H1 (cell line): ENCODE measurements around the gene PDE1A. TPM values are rescaled to one million over a fixed set of nuclear protein-coding genes. Genes with fewer than 3 reads are reported as not detected.

Experiments
- CTCF ChIA-PET: fragments of 300-600 bp; sonication (Branson Sonifier 250); formaldehyde crosslinking; loops from one replicate; lab custom pipeline; 2021; ENCODE audit not compliant: partially characterized antibody; lab: Charles Lee
- POLR2A ChIA-PET: fragments of 300-600 bp; sonication (Branson Sonifier 250); formaldehyde crosslinking; loops from one replicate; lab custom pipeline; 2021; ENCODE audit warnings: inconsistent platforms; ENCODE audit not compliant: partially characterized antibody; lab: Charles Lee
- DNase-seq, 2 experiments: peaks; one replicate each; pipeline versions ENCODE4 v3.0.0 to v3.0.0-alpha.2; 2010 to 2022; ENCODE audit warnings: low spot score in 2 of 2, low read depth in 1 of 2, mixed read lengths in 1 of 2
- FAIRE-seq: peaks from 2 replicates; lab custom pipeline; 2011; peaks lifted over from hg19 to GRCh38; lab: Jason Lieb, UNC
- H2AFZ ChIP-seq: 2 replicates; pipeline ENCODE4 v1.8.1; 2012; ENCODE audit warnings: low read length, inconsistent platforms
- H2AK5ac ChIP-seq: 2 replicates; pipeline ENCODE4 v1.6.1; 2013; ENCODE audit warnings: low read depth, low read length
- H2BK120ac ChIP-seq: replicated peaks from 2 replicates; pipeline ENCODE3; 2013; ENCODE audit warnings: low read depth, low read length, inconsistent platforms
- H2BK12ac ChIP-seq: 2 replicates; pipeline ENCODE4 v1.6.1; 2013; ENCODE audit warnings: low read depth, low read length
- H2BK15ac ChIP-seq: 2 replicates; pipeline ENCODE4 v1.6.1; 2013; ENCODE audit warnings: low read length
- H2BK20ac ChIP-seq: 2 replicates; pipeline ENCODE4 v1.6.1; 2013; ENCODE audit warnings: low read length
- H2BK5ac ChIP-seq: 2 replicates; pipeline ENCODE4 v1.6.1; 2013; ENCODE audit warnings: low read depth, low read length
- H3K14ac ChIP-seq: 2 replicates; pipeline ENCODE4 v1.6.1; 2013; ENCODE audit warnings: inconsistent platforms; ENCODE audit not compliant: insufficient read length
- H3K18ac ChIP-seq: 2 replicates; pipeline ENCODE4 v1.6.1; 2013; ENCODE audit warnings: low read length; ENCODE audit errors: extremely low read depth
- H3K23ac ChIP-seq: 2 replicates; pipeline ENCODE4 v1.6.1; 2013; ENCODE audit warnings: inconsistent platforms; ENCODE audit not compliant: insufficient read length
- H3K23me2 ChIP-seq: 2 replicates; pipeline ENCODE4 v1.6.1; 2013; ENCODE audit warnings: low read depth, low read length
- H3K27ac ChIP-seq: 2 replicates; pipeline ENCODE4 v1.6.1; 2011; ENCODE audit warnings: low read depth, low read length, inconsistent platforms
- H3K27me3 ChIP-seq, 4 experiments: replicated peaks in 1 of 4; 1 replicate in 1 of 4; 2 replicates in 3 of 4; pipeline versions ENCODE4 v1.6.1 to v1.8.1; 2011 to 2013; ENCODE audit warnings: low read length in 3 of 4, mild to moderate bottlenecking in 3 of 4, inconsistent platforms in 2 of 4, mixed read lengths in 2 of 4, moderate library complexity in 1 of 4; ENCODE audit not compliant: control insufficient read depth in 3 of 4, insufficient read depth in 3 of 4; ENCODE audit errors: extremely low read depth in 1 of 4
- H3K36me3 ChIP-seq, 4 experiments: 2 replicates each; pipeline versions ENCODE4 v1.6.1 to v1.8.1; 2011 to 2013; ENCODE audit warnings: mild to moderate bottlenecking in 4 of 4, low read length in 3 of 4, moderate library complexity in 2 of 4, control low read depth in 1 of 4, inconsistent platforms in 1 of 4; ENCODE audit not compliant: insufficient read depth in 4 of 4, control insufficient read depth in 2 of 4
- H3K4ac ChIP-seq: replicated peaks from 2 replicates; pipeline ENCODE3; 2013; ENCODE audit warnings: low read length, low read depth, mixed read lengths, inconsistent platforms; ENCODE audit not compliant: insufficient read length
- H3K4me1 ChIP-seq, 4 experiments: replicated peaks in 1 of 4; 1 replicate in 1 of 4; 2 replicates in 3 of 4; pipeline versions ENCODE4 v1.6.1 to v1.8.1; 2011 to 2013; ENCODE audit warnings: low read length in 3 of 4, inconsistent platforms in 2 of 4, mixed read lengths in 1 of 4; ENCODE audit not compliant: insufficient read depth in 4 of 4, control insufficient read depth in 3 of 4
- H3K4me2 ChIP-seq, 2 experiments: 2 replicates each; pipeline versions ENCODE4 v1.6.1 to v1.8.1; 2011 to 2013; ENCODE audit warnings: low read depth in 2 of 2, low read length in 2 of 2, control low read depth in 1 of 2, inconsistent platforms in 1 of 2, mild to moderate bottlenecking in 1 of 2; ENCODE audit not compliant: insufficient read depth in 1 of 2
- H3K4me3 ChIP-seq, 4 experiments: fragments of 200-600, 300-600 bp in 1 of 4; sonication (generic), shearing (Covaris generic), sonication (Bioruptor Twin) in 1 of 4; 2 replicates each; pipeline versions ENCODE4 v1.5.1 to v1.8.1; 2011 to 2016; ENCODE audit warnings: low read length in 4 of 4, low read depth in 3 of 4, control low read depth in 2 of 4, inconsistent platforms in 2 of 4, mild to moderate bottlenecking in 2 of 4, mixed read lengths in 1 of 4, moderate library complexity in 1 of 4; ENCODE audit not compliant: insufficient read depth in 2 of 4; ENCODE audit errors: extremely low read depth in 1 of 4
- H3K56ac ChIP-seq: replicated peaks from 2 replicates; pipeline ENCODE3; 2013; ENCODE audit warnings: low read depth, mild to moderate bottlenecking, mixed read lengths, low read length, inconsistent platforms; ENCODE audit not compliant: insufficient read length
- H3K79me1 ChIP-seq: 2 replicates; pipeline ENCODE4 v1.6.1; 2013; ENCODE audit warnings: low read depth, low read length, control low read depth
- H3K79me2 ChIP-seq, 2 experiments: 2 replicates each; pipeline versions ENCODE4 v1.6.1 to v1.8.1; 2012 to 2013; ENCODE audit warnings: low read length in 2 of 2, mild to moderate bottlenecking in 2 of 2, inconsistent platforms in 1 of 2; ENCODE audit not compliant: insufficient read depth in 2 of 2, control insufficient read depth in 1 of 2
- H3K9ac ChIP-seq, 4 experiments: replicated peaks in 1 of 4; 1 replicate in 1 of 4; 2 replicates in 3 of 4; pipeline versions ENCODE4 v1.6.1 to v1.8.1; 2011 to 2013; ENCODE audit warnings: low read depth in 3 of 4, low read length in 3 of 4, control low read depth in 2 of 4, mild to moderate bottlenecking in 2 of 4, moderate library complexity in 2 of 4, inconsistent platforms in 1 of 4; ENCODE audit errors: extremely low read depth in 1 of 4
- H3K9me3 ChIP-seq, 2 experiments: 2 replicates each; pipeline versions ENCODE4 v1.6.1 to v1.8.1; 2012 to 2013; ENCODE audit warnings: mild to moderate bottlenecking in 2 of 2, moderate library complexity in 2 of 2, control low read depth in 1 of 2, inconsistent platforms in 1 of 2, low read depth in 1 of 2, low read length in 1 of 2, mixed read lengths in 1 of 2; ENCODE audit not compliant: insufficient read depth in 2 of 2
- H4K20me1 ChIP-seq, 2 experiments: replicated peaks in 1 of 2; 2 replicates each; pipeline versions ENCODE3 to v1.8.1; 2011 to 2013; ENCODE audit warnings: inconsistent platforms in 2 of 2, low read length in 2 of 2, mild to moderate bottlenecking in 1 of 2; ENCODE audit not compliant: insufficient read depth in 2 of 2, control insufficient read depth in 1 of 2
- H4K5ac ChIP-seq: 2 replicates; pipeline ENCODE4 v1.6.1; 2013; ENCODE audit warnings: low read length, low read depth, mixed read lengths, inconsistent platforms; ENCODE audit not compliant: insufficient read length
- H4K8ac ChIP-seq: 2 replicates; pipeline ENCODE4 v1.8.0; 2013; ENCODE audit warnings: mild to moderate bottlenecking, moderate library complexity, low read length, inconsistent platforms; ENCODE audit not compliant: insufficient read depth; ENCODE audit errors: extremely low read depth
- H4K91ac ChIP-seq: replicated peaks from 2 replicates; pipeline ENCODE3; 2013; ENCODE audit warnings: low read length, mixed read lengths, inconsistent platforms; ENCODE audit not compliant: insufficient read length
- CBX5 ChIP-seq: fragments of 300-800, 300-1000 bp; sonication (generic); IDR thresholded peaks from 2 replicates; pipeline ENCODE4 v1.7.1; 2016; ENCODE audit warnings: antibody characterized with exemption, low read length, low read depth
- HDAC2 ChIP-seq, 2 experiments: fragments of 300-600 bp in 1 of 2; sonication (generic) in 1 of 2; IDR thresholded peaks; 2 replicates each; pipeline ENCODE4 v1.6.1; 2011 to 2012; ENCODE audit warnings: low read depth in 2 of 2, low read length in 2 of 2, mild to moderate bottlenecking in 2 of 2, moderate library complexity in 2 of 2, borderline replicate concordance in 1 of 2, inconsistent platforms in 1 of 2
- JUN ChIP-seq: IDR thresholded peaks from 2 replicates; pipeline ENCODE4 v1.6.1; 2011; ENCODE audit warnings: low read depth, mild to moderate bottlenecking, improper control_type of control experiment, low read length
- KDM5A ChIP-seq: fragments of 200-600 bp; IDR thresholded peaks from 2 replicates; pipeline ENCODE4 v1.7.1; 2012; ENCODE audit warnings: mild to moderate bottlenecking, low read length, inconsistent platforms, mixed read lengths
- MAFK ChIP-seq: IDR thresholded peaks from 2 replicates; pipeline ENCODE4 v1.6.1; 2012; ENCODE audit warnings: low read depth, mild to moderate bottlenecking, improper control_type of control experiment, low read length
- NANOG ChIP-seq: IDR thresholded peaks from 2 replicates; pipeline ENCODE4 v1.6.1; 2011; ENCODE audit warnings: low read length, low read depth, mild to moderate bottlenecking, inconsistent platforms; ENCODE audit not compliant: insufficient read depth, poor library complexity, severe bottlenecking
- RNF2 ChIP-seq: fragments of 200-900, 300-1000 bp; sonication (generic); IDR thresholded peaks from 2 replicates; pipeline ENCODE4 v1.7.1; 2016; ENCODE audit warnings: borderline replicate concordance, low read depth, mild to moderate bottlenecking, antibody characterized with exemption, low read length; ENCODE audit not compliant: poor library complexity, severe bottlenecking; ENCODE audit errors: missing control alignments
- SAP30 ChIP-seq: fragments of 300-600 bp; sonication (generic); IDR thresholded peaks from 2 replicates; pipeline ENCODE4 v1.7.1; 2012; ENCODE audit warnings: low read length, moderate library complexity, mild to moderate bottlenecking, inconsistent platforms; ENCODE audit not compliant: insufficient read depth, insufficient replicate concordance
- SP1 ChIP-seq: IDR thresholded peaks from 2 replicates; pipeline ENCODE4 v1.6.1; 2011; ENCODE audit warnings: low read depth, low read length
- WGBS, 2 experiments: shearing (Covaris generic) in 1 of 2; methylation state at CpG; one replicate each; pipeline versions ENCODE4 v1.1.6 to v1.1.7; 2013 to 2015; ENCODE audit warnings: low lambda C conversion rate in 2 of 2, mixed read lengths in 2 of 2, inconsistent platforms in 1 of 2, low coverage in 1 of 2, missing lambda C conversion rate in 1 of 2; ENCODE audit not compliant: insufficient replicate concordance in 2 of 2, insufficient coverage in 1 of 2, insufficient read length in 1 of 2; ENCODE audit errors: extremely low coverage in 1 of 2, missing lambda C conversion rate in 1 of 2; 5-methylcytosine and 5-hydroxymethylcytosine counted together
- polyA plus RNA-seq, 7 experiments: library from polyadenylated mRNA; depleted of rRNA in 3 of 7; stranded (reverse) in 5 of 7; unstranded in 2 of 7; fragments of >200 nt in 5 of 7; fragments of 200-250 nt in 2 of 7; gene quantifications; 1 replicate in 5 of 7; 2 replicates in 1 of 7; 4 replicates in 1 of 7; pipeline versions ENCODE4 v1.2.1 to v1.2.3, GENCODE V29; 2011 to 2013; ENCODE audit warnings: missing spikeins in 2 of 7, mixed read lengths in 2 of 7
- total RNA-seq: library from RNA; stranded (reverse); fragmentation: NEBNext Ultra II Directional; extraction: Animal tissue kit (Norgen Biotek cat#: 25700); gene quantifications from 2 replicates; pipeline ENCODE4 v1.2.1, GENCODE V29; 2021
- TF ChIP-seq, protein P1 (sequence below): IDR thresholded peaks from 2 replicates; pipeline ENCODE4 v1.6.1; 2011; ENCODE audit warnings: low read length, improper control_type of control experiment

Gene PDE1A
- total and polyA plus RNA-seq, 2 of the 8 experiments (the other 6 are each of a cell fraction or from before 2014, with no cell fraction given), result 0.34 TPM; not detected in 1

DNA sequence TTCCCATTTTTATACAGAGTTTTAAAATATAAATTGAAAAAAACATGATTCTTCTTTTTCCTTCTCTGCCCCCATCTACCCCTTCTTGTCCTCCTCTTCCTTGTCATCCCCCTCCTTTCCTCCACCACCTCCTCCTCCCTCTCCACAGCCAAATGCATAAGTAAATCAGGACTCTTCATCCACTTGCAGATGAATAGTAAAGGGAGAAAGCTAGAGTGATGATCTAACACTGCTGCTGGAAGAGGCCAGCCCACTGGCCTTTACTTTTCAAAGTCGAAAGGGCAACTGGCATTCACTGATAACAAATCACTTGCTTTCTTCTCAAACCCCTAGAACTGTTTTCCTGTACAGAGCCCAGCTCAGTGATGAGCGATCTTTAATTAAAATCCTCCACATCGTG lies 205.8 kb downstream of the PDE1A start:
- 64% methylated on average over 3 of the region's 3 CpGs; no CpG with 5 or more reads in 1 of the 2 experiments for WGBS, 2 experiments
- Histone ChIP-seq H4K91ac (no peak overlapping the region), H3K4me2 (no peak overlapping the region)

More for the DNA sequence above, 205.8 kb downstream of the PDE1A start:
- H2BK120ac ChIP-seq, result no peak overlapping the region
- CTCF ChIA-PET, result interaction anchor here (1.1 to 1.4 kb wide), 2 partner anchors 35 to 428 kb away, joined by 5 to 8 read pairs; no protein-coding TSS in a partner anchor
- H3K56ac ChIP-seq, result no peak overlapping the region
- no peak overlapping the region for H3K4me3 ChIP-seq
- no peak overlapping the region for H2BK12ac ChIP-seq
- no peak overlapping the region for H3K4ac ChIP-seq
- no peaks in the 10 kb centered on the region for H3K9me3 ChIP-seq
- no peak overlapping the region for H3K23ac ChIP-seq
- no peak overlapping the region for H2BK5ac ChIP-seq
- H3K14ac ChIP-seq, result no peak overlapping the region
- H4K20me1 ChIP-seq, result no peaks in the 10 kb centered on the region
- TF ChIP-seq NANOG (no peak), CBX5 (no peak), RNF2 (no peak), SAP30 (no peak), MAFK (no peak), JUN (no peak), HDAC2 (IDR thresholded peaks at IDR 0.05; ENCODE audit: borderline replicate concordance in 1 of 2, low read depth in 2 of 2, low read length in 2 of 2) (no peak), KDM5A (no peak), SP1 (no peak)
- TF ChIP-seq, protein P1, sequence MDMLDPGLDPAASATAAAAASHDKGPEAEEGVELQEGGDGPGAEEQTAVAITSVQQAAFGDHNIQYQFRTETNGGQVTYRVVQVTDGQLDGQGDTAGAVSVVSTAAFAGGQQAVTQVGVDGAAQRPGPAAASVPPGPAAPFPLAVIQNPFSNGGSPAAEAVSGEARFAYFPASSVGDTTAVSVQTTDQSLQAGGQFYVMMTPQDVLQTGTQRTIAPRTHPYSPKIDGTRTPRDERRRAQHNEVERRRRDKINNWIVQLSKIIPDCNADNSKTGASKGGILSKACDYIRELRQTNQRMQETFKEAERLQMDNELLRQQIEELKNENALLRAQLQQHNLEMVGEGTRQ, result no peak
- TF ChIP-seq, all 59 proteins: peak for 0
- H3K27ac ChIP-seq, result no peak overlapping the region
- H2BK15ac ChIP-seq, result no peak overlapping the region
- POLR2A ChIA-PET, result no interaction called here
- no peak overlapping the region for H2BK20ac ChIP-seq
- H2AFZ ChIP-seq, result peak overlapping the region; percentile 80
- H3K27me3 ChIP-seq, result no peaks in the 10 kb centered on the region
- H3K23me2 ChIP-seq, result no peaks in the 10 kb centered on the region
- no peak overlapping the region for H4K5ac ChIP-seq
- no peak overlapping the region for H3K18ac ChIP-seq
- H4K8ac ChIP-seq, result no peak overlapping the region
- no peak for FAIRE-seq
- H2AK5ac ChIP-seq, result no peak overlapping the region
- no peaks in the 10 kb centered on the region for H3K36me3 ChIP-seq
- H3K9ac ChIP-seq, result no peak overlapping the region
- H3K79me2 ChIP-seq, result no peaks in the 10 kb centered on the region
- no peaks in the 10 kb centered on the region for H3K79me1 ChIP-seq
- H3K4me1 ChIP-seq, result peaks cover 0 to 8% (median 4%) of the 10 kb centered on the region in 4 experiments; a peak in 4 of 7 replicates
- DNase-seq, result no peak
